C1 segment of cervical spinal cord (tissue), 14 donors: ENCODE results near the gene VCAN.
"Not testable (repeated sequence)": the region's sequence is repeated elsewhere in the genome, so short reads cannot be mapped to it uniquely, and the experiment has no call there.

ENCODE experiments used
- DNase-seq, 14 donors: peaks; one replicate each; lab custom pipeline; 2025; lab: John Stamatoyannopoulos, UW

Gene VCAN

DNA sequence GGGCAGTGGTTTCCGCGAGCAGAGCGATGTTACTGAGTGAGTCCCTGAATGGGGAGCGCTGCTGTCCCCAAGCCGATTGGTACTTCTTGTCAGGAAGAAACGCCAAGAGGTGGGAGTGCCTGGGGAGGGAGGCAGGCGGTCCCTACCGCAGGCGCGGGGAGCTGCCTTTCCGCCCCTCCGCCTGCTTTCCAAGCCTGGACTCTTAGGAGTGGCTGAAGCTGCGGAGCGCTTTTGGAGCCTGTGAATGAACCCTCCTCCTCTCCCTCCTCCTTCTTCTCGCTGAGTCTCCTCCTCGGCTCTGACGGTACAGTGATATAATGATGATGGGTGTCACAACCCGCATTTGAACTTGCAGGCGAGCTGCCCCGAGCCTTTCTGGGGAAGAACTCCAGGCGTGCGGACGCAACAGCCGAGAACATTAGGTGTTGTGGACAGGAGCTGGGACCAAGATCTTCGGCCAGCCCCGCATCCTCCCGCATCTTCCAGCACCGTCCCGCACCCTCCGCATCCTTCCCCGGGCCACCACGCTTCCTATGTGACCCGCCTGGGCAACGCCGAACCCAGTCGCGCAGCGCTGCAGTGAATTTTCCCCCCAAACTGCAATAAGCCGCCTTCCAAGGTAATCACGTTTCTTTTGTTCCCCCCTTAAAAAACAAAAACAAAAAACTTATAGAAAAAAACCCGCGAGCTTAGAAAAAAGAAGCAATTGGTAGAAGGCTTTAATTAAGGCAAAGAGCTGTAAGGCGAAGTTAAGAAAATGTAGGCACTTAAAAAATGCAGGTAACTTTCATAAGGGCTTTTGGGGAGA, at the start of gene VCAN:
TSS of gene VCAN (plus strand) at position 340 of the 808 bp plus-strand sequence. CDS start 11,775 bp downstream, outside the sequence.
- peak in 9 of 14 donors; percentile 32 to 80 (median 44) for DNase-seq

- no peak for DNase-seq
Observed at GRCh38 chr5:83422284-83422683, 49.3 kb upstream of the VCAN start.

DNA sequence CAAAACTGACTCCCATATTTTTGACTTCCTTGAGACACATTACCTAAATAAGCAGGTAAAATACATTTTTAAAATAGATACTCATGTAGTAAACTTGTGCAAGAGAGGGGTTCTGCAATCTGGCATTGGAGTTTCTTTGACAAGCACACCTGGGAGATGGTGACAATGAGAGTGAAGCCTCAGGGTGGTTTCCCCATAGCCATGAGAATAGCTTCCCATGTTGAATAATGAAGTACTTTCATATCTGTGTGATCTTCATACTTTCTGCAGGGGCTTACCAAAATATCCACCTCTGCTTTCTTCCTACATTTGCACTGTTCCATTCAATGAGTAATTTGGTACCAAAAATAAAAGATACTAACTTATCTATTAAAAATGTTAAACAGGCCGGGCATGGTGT, 44.7 kb upstream of the VCAN start:
- no peak for DNase-seq

DNA sequence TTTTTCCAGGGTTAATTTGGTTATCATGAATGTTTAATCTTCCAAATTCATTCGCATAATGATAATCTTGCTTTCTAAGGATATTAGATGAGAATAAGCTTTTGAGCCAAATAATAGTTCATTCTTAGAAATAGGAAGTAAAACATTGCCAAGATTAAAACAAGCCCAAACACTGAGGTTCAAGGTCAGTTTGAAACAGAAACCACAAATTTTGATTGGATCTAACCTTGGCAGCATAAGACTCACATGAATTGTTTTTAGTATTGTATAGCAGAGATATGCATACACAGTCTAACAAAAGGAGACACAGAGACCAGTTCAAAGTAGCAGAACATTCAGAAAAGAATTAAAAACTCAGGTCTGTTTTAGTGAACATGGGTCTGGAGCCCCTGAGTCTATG, 43.4 kb upstream of the VCAN start:
- no peak for DNase-seq

GRCh38 chr5:83428890-83429289, 42.7 kb upstream of the VCAN start:
- no peak for DNase-seq

- DNase-seq, result peak in 10 of 14 donors; percentile 2 to 31 (median 12)
Observed at GRCh38 chr5:83430130-83431010, 41.2 kb upstream of the VCAN start.

DNA sequence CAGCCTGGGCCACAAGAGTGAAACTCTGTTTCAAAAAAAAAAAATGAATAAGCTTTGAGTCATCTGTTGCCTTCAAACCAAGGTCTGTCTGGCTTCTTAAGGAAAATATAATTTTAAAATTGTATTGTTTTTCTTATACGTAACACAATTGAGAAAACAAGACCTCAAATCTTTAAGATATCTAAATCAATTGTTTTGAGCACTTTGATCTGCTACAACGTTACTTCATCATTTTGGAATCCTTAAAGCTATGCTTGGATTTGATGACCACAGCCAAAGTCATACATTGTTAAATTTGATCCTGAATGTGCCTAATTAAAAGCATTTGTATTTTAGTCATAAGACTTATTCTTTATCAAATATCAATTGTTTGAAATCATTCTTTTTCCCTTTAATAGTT, 37.7 kb upstream of the VCAN start:
- DNase-seq, result no peak

- DNase-seq, result no peak
Observed at GRCh38 chr5:83434946-83435345, 36.6 kb upstream of the VCAN start.

DNA sequence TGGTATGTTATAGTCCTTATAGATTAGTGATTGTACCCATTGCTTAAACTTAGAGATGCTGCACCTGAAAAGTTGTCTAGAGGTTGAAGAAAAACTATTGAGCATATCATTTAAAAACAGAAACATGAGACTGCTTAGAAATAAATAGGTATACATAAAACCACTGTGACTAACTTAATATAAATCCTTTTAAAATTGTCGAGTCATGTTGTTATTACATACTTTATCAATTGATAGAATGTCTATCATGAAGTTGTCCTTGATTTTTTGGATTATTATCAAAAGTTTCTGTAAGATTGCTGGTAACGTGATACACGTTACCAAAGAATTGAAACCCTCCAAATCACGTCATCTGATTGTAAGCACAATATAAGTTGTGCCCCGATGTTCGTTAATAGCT, 35.3 kb upstream of the VCAN start:
- DNase-seq, result no peak

GRCh38 chr5:83437697-83438096, 33.8 kb upstream of the VCAN start:
- not testable (repeated sequence) for DNase-seq

GRCh38 chr5:83440826-83441225, 30.7 kb upstream of the VCAN start:
- no peak for DNase-seq

DNA sequence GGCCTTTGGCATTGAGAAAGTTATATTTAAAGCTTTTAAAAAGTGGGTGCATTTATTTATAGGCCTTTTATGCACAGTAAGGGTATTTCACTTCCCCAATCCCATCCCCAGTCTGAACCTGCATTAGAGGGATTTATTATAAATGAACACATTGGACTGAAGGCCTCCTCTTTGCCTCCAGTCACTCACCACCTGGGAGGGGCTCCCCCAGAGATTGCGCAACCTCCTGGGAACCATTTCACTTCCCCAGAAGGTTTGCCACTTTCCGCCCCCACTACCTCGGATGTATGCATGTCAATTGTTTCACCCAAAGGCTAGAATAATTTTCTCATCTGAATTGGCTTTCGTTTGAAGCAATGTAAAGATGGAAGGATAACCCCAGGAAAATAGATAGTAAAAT, 29.8 kb upstream of the VCAN start:
- no peak for DNase-seq

GRCh38 chr5:83443534-83443933, 28.0 kb upstream of the VCAN start:
- no peak for DNase-seq

- DNase-seq, result no peak
Observed at GRCh38 chr5:83444445-83444844, 27.1 kb upstream of the VCAN start.

DNA sequence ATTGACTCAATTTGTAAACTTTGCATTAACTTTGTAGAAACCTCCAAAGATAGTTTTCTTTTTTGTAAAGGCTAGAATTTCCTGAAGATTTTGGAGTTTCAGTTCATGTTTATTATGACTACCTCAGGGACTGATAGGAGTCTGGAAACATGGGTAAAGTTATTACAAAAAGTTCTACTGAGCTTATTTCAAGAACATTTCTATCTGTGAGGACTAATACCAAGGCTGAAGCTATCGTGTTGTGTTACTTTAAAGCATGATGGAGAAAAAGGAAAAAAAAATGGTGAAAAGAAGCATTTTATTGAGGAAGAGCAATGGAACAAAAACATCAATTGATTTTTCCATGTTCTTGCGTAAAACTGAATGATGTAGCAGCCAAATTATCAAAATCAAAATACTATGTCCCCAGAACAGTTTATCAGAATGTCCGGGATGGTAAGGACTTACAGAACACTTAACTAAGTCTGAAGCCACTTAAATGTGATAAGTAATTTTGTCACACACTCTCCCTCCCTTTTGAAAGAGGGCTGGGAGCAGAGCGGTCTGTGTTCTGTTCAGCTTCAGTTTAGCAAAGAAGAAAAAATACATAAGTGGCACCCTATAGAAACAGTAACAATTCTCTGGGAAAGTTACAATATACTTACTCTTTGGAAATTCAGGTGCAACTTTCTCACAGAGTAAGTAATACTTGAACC, 25.1 kb upstream of the VCAN start:
- DNase-seq, result no peak

GRCh38 chr5:83447533-83447932, 24.0 kb upstream of the VCAN start:
- DNase-seq, result no peak

GRCh38 chr5:83450183-83450966, 21.2 kb upstream of the VCAN start:
- DNase-seq, result no peak

DNA sequence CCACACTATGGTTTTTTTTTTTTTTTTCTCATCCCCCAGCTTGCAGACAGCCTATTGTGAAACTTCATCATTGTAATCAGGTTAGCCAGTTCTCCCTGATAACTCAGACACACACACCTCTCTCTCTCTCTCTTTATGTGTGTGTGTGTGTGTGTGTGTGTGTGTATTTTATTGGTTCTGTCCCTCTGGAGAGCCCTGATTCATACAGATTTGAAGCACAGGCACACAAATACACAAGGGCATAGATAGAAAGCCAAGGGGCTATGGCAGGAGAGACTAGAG, 20.6 kb upstream of the VCAN start:
- no peak for DNase-seq

DNA sequence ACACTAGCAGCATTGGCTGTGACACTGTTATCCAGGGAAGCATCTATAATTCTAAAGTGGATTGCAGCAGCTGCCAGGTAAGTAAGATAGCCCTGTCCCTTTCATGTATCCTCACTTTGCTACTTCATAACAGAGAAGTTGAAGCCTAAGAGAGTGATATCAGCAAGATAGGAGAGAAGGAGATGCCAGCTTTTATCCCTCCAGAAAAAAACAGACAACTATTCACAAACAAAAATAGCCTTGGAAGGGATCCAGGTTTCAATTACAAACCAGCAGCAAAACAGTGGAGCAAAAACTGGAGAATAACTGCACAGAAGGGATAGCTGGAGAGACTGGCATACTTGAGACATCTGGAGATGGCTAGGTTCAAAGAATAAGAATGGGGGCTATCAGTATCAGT, 19.6 kb upstream of the VCAN start:
- DNase-seq, result no peak

DNA sequence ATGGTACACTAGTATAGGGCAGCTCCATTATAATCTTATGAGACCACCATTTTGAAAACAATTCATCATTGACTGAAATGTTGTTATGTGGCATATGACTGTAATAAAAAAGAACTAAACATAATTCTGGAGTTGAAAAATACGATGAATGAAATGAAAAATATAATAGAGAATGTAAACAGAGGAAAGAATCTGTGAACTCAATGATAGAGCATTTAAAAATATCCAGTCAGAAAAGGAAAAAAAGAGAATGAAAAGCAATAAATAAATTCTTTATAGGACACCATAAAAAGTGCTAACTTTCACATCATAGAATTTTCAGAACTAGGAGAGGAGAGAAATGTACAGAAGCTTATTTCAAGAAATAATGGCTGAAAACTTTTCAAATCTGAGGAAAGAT, 17.6 kb upstream of the VCAN start:
- no peak for DNase-seq

DNA sequence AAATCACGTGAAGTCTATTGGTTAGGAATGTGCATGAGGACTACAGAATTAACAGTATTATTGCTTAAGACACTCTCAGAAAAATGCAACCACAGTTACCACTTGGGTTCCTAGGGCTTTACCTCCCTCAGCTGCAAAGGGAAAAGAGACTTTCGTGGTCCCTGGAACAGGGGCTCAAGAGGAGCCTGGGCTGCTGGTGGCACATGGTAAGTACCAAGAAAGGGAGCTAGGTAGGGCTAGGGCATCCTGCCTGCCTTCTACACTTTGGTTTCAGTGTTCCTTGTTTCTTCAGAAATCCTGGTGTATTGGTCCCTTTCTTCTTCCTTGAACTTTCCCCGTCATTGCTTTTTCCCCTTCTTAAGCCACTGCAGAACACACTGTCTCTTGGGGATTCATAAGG, 7.3 kb upstream of the VCAN start:
- no peak for DNase-seq
